NB4 (cell line): ENCODE results near the gene UTP11.
"Not testable (repeated sequence)": the region's sequence is repeated elsewhere in the genome, so short reads cannot be mapped to it uniquely, and the experiment has no call there.

Experiments used
- DNase-seq: peaks from one replicate; pipeline ENCODE4 v3.0.0; 2010; ENCODE audit warnings: low read depth
- H3K4me3 ChIP-seq: one replicate; pipeline ENCODE4 v1.5.1; 2011; ENCODE audit warnings: mild to moderate bottlenecking, low read depth, low read length, moderate library complexity
- CTCF ChIP-seq: IDR thresholded peaks from one replicate; pipeline ENCODE4 v1.5.1; 2012; ENCODE audit warnings: low read depth, low read length
- MYC ChIP-seq: IDR thresholded peaks from 2 replicates; pipeline ENCODE4 v1.6.1; 2011; ENCODE audit warnings: low read depth, low read length
- POLR2A ChIP-seq: IDR thresholded peaks from 2 replicates; pipeline ENCODE4 v1.6.1; 2011; ENCODE audit warnings: mild to moderate bottlenecking; ENCODE audit not compliant: insufficient read length; ENCODE audit errors: extremely low read depth
- TF ChIP-seq, protein P1 (sequence below): IDR thresholded peaks from 2 replicates; pipeline ENCODE4 v1.6.1; 2011; ENCODE audit warnings: low read depth, low read length

UTP11 gene

GRCh38 chr1:38029081-38029681, 16.6 kb downstream of the UTP11 start:
- H3K4me3 ChIP-seq, result no peak overlapping the region
- peak; percentile 38 for DNase-seq
- TF ChIP-seq, protein P1, sequence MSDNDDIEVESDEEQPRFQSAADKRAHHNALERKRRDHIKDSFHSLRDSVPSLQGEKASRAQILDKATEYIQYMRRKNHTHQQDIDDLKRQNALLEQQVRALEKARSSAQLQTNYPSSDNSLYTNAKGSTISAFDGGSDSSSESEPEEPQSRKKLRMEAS, result no peak

DNA sequence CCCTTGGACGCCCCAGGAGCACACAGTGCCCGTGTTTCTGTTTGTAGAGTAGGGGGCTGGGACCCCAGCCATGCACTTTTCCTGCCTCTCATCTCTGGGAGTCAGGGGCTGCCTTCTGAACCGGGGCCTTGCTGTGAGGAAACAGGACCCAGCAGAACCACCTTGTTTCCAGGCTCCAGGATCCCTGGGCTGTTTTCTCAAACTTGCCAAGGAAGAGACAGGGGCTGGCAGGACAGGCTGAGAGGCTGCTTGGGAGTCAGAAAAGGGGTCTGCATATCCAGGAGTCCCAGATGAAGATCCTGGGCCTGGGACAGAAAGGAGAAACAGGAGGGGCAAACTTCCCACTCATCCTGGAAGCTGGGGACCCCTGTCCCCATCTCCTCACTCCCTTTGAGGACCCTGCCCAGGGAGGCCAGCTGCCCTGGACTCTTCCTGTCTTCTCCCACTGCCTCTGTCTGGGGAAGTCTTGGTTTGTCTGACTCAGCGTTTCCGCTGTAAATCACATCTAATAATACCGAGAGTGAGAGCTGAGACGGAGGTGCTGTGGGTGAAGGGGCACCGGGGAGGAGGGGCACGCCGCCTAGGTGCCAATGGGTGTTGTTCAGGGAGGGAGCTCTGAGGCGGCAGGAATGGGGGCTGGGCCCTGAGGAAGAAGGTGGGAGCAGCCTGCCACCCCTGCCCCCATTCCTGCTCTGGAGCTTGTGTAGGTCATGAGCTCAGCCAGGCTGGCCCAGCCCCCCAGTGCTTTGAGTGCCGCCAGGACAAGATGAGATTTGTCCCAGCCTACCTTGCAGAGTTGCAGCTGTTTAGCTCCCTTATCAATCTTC, 17.4 kb downstream of the UTP11 start:
- H3K4me3 ChIP-seq, result no peak overlapping the region
- DNase-seq, result peak; percentile 46
- TF ChIP-seq POLR2A (no peak), CTCF (no peak), MYC (no peak)
- TF ChIP-seq, protein P1, result no peak

DNA sequence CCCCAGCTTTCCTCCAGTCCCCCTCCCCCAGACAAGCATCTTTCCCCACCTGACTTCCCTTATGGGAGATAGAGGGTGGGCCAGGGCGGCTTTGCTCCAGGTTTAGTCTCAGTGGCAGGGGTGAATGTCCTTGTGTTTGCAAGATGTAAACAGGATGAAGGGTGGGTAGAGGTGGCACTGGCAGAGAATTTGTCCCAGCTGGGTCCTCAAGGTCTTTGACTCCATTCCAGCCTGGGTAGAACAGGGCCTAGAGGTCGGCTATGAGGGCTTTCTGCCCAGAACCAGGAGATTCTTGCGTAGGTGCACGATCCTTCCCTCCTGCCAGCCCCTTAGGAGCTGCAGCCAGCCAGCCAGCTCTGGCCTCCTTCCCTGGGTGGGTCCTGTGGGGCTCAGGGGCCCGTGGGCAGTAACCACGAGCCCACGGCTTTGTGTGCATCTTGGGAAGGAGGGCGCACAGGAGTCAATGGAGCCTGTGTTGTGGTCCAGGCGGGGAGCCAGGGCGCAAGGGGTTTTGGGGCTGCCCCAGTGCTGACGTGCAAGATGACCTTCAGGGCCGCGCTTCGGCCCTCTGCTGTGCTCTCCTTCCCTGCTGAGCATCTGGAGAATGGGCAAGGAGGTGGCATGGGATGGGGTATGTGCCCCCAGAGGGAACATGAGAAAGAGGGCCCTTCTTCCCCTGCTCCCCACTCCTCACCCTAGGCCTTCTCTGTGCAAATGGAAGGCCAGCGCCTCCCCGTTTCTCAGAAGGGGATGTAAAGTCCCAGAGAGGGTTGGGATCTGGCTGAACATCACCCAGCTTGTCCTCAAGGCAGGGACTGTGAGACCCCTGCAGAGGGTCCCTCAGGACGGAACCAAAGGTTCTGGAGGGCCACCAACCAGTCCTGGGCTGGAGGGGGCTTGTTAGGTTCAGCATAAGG, 18.3 kb downstream of the UTP11 start:
- H3K4me3 ChIP-seq, result no peak overlapping the region
- TF ChIP-seq MYC, result no peak
- no peak for DNase-seq

DNA sequence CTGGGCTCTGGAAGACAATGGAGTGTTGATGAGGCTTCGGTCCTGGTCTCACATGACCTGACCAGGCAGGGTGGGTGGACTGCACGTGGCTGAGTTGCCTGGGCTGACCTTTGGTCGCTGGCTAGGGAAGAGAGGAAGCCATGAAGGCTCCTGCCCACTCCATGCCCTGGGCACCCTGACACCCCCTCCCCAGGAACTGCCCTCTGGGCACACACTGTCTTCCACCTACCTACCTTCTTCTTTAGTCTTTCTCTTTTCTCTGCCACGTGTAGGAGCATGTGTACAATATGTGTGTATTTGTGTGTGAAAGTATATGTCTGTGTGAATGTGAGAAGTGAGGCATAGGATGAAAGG, 19.0 kb downstream of the UTP11 start:
- TF ChIP-seq CTCF, result no peak
- TF ChIP-seq MYC, result no peak
- no peak for TF ChIP-seq POLR2A
- TF ChIP-seq, protein P1, result no peak
- no peak overlapping the region for H3K4me3 ChIP-seq
- no peak for DNase-seq

DNA sequence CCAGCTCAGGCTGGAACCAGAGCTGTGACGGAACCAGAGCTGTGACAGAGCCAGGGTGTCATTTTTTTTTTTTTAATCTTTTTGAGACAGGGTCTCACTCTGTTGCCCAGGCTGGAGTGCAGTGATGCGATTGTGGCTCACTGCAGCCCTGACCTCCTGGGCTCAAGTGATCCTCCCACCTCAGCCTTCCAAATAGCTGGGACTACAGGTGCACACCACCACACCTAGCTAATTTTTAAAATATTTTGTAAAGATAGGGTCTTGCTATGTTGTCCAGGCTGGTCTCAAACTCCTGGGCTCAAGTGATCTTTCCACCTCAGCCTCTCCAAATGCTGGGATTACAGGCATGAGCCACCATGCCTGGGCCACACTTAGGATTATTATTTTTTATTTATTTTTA, 20.5 kb downstream of the UTP11 start:
- H3K4me3 ChIP-seq, DNase-seq: not testable (repeated sequence)

DNA sequence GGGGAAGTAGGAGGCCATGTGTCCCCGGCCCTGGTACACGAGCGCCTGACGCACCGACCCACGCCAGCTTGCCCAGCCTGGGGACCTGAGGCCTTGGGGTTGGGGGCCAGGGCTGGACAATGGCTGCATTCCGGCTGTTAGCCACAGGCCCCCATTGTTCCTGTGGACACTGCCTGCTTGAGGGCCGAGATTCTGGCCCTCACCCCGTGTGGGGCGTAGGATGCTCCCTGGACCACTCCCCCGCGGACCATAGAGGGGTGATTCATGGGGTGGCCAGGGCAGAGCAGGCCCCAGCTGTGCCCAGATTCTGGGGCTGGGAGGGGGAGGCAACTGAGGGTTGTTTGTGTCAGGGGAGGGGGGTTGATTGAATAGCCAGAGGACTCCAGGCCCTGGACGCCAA, 22.3 kb downstream of the UTP11 start:
- no peak for DNase-seq
- no peak overlapping the region for H3K4me3 ChIP-seq
- TF ChIP-seq POLR2A, result no peak
- TF ChIP-seq MYC, result no peak
- TF ChIP-seq, protein P1, result no peak
- TF ChIP-seq CTCF, result no peak

DNA sequence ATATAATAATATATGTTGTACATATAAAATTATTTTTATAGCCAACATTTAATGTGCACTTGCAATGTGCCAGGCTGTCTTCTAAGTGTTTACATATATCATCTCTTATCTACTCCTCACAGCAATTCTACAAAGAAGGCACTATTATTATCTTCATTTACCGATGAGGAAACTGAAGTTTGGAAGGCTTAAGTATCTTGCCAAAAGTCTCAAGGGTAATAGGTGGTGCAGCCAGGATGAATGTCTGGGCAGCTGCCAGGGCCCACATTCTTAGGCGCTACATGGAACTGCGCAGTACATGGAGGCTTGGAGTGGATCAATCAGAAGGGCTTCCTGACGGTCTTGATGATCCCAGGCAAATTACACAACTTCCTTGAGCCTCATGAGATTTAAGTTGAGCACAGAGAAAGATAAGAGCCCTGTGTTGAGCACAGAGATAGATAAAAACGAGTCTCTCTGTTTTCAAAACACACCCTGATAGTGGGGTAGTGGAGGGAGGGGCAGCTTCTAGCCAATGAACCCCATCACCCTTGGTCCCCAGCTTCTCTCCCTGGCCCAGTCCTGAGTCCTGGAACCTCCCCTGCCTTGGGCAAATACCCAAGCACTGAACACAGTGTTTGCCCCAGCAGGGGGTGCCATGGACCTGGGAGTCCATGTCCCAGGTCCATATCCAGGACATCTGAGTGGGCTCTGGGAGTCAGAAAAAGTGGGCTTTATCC, 24.8 kb downstream of the UTP11 start:
- TF ChIP-seq CTCF (peak; percentile 40), POLR2A (no peak), MYC (no peak)
- DNase-seq, result peak; percentile 35
- H3K4me3 ChIP-seq, result no peak overlapping the region
